ENCODE results near the gene FICD. TPM values are rescaled to one million over a fixed set of nuclear protein-coding genes. Genes with fewer than 3 reads are reported as not detected.

The FICD gene
- total and polyA plus RNA-seq, 2 of the 13 experiments (the other 11 are each of a cell fraction or from before 2014, with no cell fraction given) = 0.99 to 3.0 TPM

GRCh38 chr12:108560752-108561719, 46.0 kb downstream of the FICD start, which contains the start of gene SART3 (continued):
- TF ChIP-seq, protein P1, sequence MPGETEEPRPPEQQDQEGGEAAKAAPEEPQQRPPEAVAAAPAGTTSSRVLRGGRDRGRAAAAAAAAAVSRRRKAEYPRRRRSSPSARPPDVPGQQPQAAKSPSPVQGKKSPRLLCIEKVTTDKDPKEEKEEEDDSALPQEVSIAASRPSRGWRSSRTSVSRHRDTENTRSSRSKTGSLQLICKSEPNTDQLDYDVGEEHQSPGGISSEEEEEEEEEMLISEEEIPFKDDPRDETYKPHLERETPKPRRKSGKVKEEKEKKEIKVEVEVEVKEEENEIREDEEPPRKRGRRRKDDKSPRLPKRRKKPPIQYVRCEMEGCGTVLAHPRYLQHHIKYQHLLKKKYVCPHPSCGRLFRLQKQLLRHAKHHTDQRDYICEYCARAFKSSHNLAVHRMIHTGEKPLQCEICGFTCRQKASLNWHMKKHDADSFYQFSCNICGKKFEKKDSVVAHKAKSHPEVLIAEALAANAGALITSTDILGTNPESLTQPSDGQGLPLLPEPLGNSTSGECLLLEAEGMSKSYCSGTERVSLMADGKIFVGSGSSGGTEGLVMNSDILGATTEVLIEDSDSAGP (CRISPR knock-in tag; IDR thresholded peaks at IDR 0.05; ENCODE audit: borderline replicate concordance) = peak; percentile 70
- TF ChIP-seq ZNF17 (CRISPR knock-in tag; IDR thresholded peaks at IDR 0.05) (no peak), ATF7-NPFF (CRISPR knock-in tag; IDR thresholded peaks at IDR 0.05; ENCODE audit: low read depth) (0 out of 2 replicates have a peak, but pooled peaks have one; percentile 10), EP300 (IDR thresholded peaks at IDR 0.05; ENCODE audit: low read depth in 2 of 2, low read length in 2 of 2) (peak in 1 of 2 experiments; percentile 33; a peak in 1 of 4 replicates), EP300 (CRISPR knock-in tag; IDR thresholded peaks at IDR 0.05; ENCODE audit: borderline replicate concordance) (0 out of 2 replicates have a peak, but pooled peaks have one; percentile 19), MBNL3 (CRISPR knock-in tag; conservative IDR thresholded peaks at IDR 0.05) (no peak), ZNF780A (CRISPR knock-in tag; IDR thresholded peaks at IDR 0.05) (no peak), ZNF407 (CRISPR knock-in tag; IDR thresholded peaks at IDR 0.05; ENCODE audit: not compliant biosample characterization) (no peak), ARNT (IDR thresholded peaks at IDR 0.05) (no peak), IRF9 (CRISPR knock-in tag; IDR thresholded peaks at IDR 0.05; ENCODE audit: borderline replicate concordance) (peak; percentile 73; the same call in 1 of the 2 replicates), HOXA9 (CRISPR knock-in tag; IDR thresholded peaks at IDR 0.05; ENCODE audit: borderline replicate concordance) (no peak), HDAC1 (CRISPR knock-in tag; IDR thresholded peaks at IDR 0.05) (peak; percentile 82), ZNF704 (CRISPR knock-in tag; IDR thresholded peaks at IDR 0.05; ENCODE audit: borderline replicate concordance) (peak; percentile 56; the same call in 1 of the 2 replicates), KLF6 (CRISPR knock-in tag; IDR thresholded peaks at IDR 0.05) (0 out of 2 replicates have a peak, but pooled peaks have one; percentile 44)

Measured in HepG2 (cell line).